ENCODE data around the gene GUCY1A1.
"Not testable (repeated sequence)": the region's sequence is repeated elsewhere in the genome, so short reads cannot be mapped to it uniquely, and the experiment has no call there.

Gene GUCY1A1, protein sequence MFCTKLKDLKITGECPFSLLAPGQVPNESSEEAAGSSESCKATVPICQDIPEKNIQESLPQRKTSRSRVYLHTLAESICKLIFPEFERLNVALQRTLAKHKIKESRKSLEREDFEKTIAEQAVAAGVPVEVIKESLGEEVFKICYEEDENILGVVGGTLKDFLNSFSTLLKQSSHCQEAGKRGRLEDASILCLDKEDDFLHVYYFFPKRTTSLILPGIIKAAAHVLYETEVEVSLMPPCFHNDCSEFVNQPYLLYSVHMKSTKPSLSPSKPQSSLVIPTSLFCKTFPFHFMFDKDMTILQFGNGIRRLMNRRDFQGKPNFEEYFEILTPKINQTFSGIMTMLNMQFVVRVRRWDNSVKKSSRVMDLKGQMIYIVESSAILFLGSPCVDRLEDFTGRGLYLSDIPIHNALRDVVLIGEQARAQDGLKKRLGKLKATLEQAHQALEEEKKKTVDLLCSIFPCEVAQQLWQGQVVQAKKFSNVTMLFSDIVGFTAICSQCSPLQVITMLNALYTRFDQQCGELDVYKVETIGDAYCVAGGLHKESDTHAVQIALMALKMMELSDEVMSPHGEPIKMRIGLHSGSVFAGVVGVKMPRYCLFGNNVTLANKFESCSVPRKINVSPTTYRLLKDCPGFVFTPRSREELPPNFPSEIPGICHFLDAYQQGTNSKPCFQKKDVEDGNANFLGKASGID

GRCh38 chr4:155666344-155667221 lies at the start of gene GUCY1A1:
Gene GUCY1A1 (plus strand): TSS chr4:155666848. CDS start chr4:155696868, 30,020 bp downstream.
- no peak for DNase-seq

GRCh38 chr4:155617296-155617695 lies 49.4 kb upstream of the GUCY1A1 start:
- no peak for DNase-seq

- DNase-seq = no peak
These were observed 48.3 kb upstream of the GUCY1A1 start for GRCh38 chr4:155618183-155618838.

GRCh38 chr4:155620637-155621036 lies 46.0 kb upstream of the GUCY1A1 start:
- DNase-seq = no peak

DNA sequence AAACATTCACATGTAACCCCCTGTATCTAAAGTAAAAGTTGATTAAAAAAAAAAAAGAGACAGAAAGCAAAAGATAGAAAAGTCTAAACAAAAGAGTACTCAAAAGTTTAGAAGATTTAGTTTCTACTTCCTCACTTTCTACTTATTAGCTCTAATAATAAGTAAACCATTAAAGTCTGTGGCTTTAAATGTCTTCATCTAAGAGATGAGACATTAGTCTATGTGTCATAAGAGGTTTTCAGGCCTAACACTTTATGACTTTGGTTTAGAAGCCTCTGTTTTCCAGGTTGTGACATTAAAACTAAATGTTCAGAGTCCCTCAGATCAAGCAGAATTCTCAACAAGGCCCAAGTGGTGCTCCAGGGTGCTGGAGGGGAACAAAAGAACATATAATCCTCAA lies 42.2 kb upstream of the GUCY1A1 start:
- no peak for DNase-seq

GRCh38 chr4:155626561-155626960 lies 40.1 kb upstream of the GUCY1A1 start:
- DNase-seq = no peak

DNA sequence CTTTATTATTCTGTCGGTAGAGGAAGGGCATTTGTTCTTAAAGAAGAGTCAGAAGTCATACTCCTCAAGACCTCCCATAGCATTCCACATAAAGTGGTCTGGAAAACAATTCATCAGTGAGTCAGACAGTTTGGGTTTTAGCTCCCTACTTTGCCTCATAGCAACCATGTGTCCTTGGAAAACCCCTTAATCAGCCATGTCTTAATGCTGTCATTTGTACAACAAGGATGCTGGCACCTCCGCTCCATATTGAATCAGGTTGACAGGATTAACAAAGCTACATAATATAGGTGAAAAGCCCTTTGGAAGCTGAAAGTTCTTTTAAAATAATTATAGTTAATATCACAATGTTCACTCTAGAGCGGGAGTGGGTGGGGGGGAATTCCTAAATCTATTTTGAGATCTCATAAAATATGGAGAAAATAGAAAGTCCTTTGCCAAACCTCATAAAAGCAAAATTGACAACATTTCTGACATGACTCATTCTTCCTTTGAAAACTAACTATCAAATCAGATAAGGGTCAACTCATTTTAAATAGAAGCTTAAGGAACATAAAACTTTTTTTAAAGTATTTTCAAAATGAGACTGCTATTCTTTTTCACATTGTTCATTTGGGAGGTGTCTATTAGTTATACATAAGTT lies 37.3 kb upstream of the GUCY1A1 start:
- DNase-seq = no peak

DNA sequence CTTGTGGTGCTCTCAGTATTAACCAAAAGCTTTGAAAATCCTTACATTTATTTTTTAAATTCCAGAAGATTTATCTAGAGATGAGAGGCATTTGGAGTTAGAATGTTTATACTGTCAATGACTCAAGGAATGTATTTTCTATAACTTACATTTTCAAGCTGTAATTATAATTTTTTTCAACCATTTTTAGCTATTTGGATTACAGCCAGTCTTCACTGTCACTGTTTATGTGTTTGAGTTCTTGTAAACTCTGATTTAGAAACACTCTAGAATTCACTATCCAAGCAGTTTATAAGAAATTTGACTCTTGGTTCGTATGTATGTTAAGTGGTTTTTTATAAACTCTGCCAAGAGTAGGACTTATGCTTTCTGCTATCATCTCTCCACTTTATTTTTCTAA lies 36.7 kb upstream of the GUCY1A1 start:
- DNase-seq = no peak

- no peak for DNase-seq
These were observed 34.3 kb upstream of the GUCY1A1 start for GRCh38 chr4:155632310-155632840.

- DNase-seq = no peak
These were observed 28.3 kb upstream of the GUCY1A1 start for GRCh38 chr4:155638195-155638965.

DNA sequence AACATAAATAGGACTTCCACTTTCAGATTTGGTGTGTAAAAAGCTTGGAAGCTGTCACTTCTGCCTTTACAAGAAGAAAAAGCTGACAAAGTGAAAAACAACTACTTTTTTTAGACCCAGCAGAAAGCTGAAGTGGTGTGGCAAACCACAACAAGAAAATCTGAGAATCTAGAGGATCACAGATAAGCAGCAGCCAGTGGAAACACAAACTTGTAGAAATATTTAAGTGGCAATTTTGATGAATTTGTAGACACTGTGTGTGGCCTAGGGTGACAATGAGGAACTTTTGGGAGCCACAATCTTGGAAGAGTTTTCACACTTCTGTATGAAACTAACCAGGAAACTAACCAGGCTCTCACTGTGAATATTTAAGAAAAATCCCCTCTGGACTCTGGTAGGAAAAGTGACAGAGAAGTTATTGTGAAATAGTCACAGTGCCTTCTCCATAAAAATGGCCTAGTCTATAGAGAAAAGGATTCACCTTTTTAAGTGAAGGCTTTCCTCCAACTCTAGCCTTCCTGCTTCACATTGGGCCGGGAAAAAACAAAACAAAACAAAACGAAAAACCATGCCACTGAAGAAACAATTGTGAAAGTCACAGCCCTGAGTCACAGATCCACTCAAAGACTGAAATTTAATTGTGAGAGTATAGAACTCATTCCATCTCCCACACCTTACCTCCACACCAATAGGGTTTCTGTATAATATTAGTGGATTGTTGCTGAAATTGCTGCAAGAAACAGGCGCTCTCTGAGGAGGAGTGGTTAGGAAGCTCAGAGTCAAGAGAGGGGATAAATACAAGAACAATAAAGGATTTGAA lies 26.7 kb upstream of the GUCY1A1 start:
- DNase-seq = no peak

DNA sequence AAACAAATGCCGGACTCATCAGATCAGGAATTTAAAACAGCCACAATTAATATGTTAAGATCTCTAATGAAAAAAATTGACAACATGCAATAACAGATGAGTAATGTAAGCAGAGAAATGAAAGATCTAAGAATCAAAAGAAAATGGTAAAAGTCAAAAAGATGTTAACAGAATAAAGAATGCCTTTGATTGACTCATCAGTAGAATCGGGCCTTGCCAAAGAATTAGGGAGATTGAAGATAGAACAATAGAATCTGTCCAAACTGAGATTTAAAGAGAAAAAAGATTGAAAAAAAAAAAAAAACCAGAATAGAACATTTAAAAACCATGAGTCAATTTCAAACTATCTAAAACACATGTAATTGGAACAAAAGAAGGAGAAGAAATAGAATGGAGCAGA lies 25.9 kb upstream of the GUCY1A1 start:
- DNase-seq = no peak

- no peak for DNase-seq
These were observed 23.6 kb upstream of the GUCY1A1 start for GRCh38 chr4:155643087-155643486.

GRCh38 chr4:155646001-155646400 lies 20.6 kb upstream of the GUCY1A1 start:
- DNase-seq = no peak

- DNase-seq = not testable (repeated sequence)
These were observed 15.9 kb upstream of the GUCY1A1 start for GRCh38 chr4:155650785-155651184.

DNA sequence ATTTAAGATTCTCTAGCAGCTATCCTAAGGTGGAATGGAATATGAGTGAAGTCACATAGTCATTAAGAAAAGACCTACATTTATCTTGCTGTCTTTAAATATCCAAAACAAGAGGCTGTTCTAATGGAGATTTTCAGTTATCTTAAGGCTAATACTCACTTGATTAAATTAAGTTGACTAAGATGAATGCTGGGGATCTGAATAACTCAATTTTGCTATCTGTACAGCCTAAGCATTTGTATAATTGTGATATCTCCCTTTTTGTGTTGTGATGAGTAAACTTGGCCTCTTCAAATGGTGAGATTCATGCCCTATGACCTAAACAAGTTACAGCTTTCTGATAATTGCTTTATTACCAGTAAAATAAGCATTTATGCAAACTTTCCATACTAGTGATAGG lies 13.6 kb upstream of the GUCY1A1 start:
- no peak for DNase-seq

- DNase-seq = no peak
These were observed 10.6 kb upstream of the GUCY1A1 start for GRCh38 chr4:155656025-155656424.

DNA sequence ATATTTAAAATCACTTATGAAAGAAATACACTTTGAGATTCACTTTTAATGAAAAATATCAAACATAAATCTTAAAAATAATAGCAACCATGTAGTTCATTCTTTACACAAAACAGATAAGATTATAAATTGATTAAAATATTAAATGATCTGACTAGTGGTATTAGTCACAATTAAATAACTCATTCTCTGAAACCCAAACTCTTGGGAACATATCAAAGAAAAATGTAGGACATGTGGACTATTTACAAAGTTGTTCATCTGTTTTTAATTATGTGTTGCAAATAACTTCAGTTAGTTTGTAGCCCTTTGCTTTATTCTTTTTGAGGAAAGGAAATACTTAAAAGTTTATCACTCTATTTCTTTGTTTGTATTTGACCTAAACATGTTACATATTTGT lies 9.5 kb upstream of the GUCY1A1 start:
- DNase-seq = no peak

DNA sequence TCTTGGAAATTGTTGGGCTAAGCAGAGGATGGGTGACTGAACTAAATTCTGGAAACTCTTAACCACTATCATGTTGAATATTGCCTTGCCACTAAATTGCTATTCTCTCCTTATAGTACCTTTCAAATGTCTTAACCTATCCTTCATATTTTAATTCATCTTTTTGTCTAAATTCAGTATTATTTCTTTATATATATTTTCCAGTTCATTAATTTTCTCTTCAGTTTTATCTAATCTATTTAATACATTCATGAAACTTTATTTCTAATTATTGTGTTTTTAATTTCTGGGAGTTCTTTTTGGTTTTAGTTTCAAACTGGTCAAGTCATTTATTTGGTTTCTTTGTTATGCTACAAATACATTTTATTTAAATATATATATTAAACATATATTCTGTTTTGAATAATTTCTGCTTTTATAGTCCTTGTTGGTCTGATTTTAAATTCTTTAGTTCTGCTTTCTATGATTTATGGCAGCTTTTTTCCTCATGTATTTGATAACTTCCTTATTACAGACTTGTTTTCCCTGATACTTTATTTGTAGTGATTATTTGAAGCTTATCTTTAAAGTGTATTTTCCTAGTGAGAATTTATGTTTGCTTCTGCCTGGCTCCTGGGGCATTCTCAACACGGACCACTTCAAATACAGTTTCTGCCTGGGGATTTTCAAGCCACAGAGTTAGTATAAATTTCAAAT lies 8.5 kb upstream of the GUCY1A1 start:
- no peak for DNase-seq

GRCh38 chr4:155658681-155659064 lies 8.0 kb upstream of the GUCY1A1 start:
- DNase-seq = no peak

All from stimulated activated CD4-positive, alpha-beta T cell treated with anti-CD3 and anti-CD28 coated beads, Interleukin-4, amount 100 ng/mL, for 1 hour (primary cell).